GM21526 (cell line): ENCODE data around the gene LIMA1.
"Not testable (repeated sequence)": the region's sequence is repeated elsewhere in the genome, so short reads cannot be mapped to it uniquely, and the experiment has no call there.

Experiments used
- ATAC-seq: cut with Tn5 transposase; IDR thresholded peaks from one replicate; pipeline ENCODE4 v1.9.1; 2021; ENCODE audit warnings: moderate library complexity; ENCODE audit not compliant: unreplicated experiment, low FRiP score

Gene LIMA1

DNA sequence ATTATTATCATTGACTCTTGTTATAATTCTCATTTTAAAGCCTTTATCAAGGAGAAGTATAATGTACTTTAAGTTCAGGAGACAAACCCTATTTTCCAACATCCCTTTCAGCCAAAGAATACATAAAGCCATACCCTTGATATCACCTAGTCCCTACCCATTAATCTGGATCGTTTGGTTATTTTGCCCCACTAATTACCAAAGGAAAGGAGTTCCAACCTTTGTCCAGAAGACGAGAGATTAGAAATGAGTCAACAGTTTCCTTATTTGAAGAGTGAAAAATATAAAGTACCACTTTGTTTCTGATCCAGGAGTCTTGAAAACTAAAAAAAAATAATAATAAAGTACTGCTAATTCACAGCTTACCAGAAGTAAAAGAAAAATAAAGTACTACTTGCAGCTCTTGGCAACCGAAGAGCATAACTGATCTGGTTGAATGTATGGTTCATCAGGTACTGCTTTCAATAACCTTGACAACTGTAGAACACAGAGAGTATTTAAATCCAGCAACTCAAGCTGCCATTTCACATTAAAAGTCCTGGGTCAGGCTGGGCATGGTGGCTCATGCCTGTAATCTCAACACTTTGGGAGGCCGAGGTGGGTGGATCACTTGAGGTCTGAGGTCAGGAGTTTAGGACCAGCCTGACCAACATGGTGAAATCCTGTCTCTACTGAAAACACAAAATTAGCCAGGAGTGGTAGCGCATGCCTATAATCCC is 33.7 kb downstream of the LIMA1 start:
- no peak for ATAC-seq

GRCh38 chr12:50248883-50249282 is 34.4 kb downstream of the LIMA1 start:
- no peak for ATAC-seq

DNA sequence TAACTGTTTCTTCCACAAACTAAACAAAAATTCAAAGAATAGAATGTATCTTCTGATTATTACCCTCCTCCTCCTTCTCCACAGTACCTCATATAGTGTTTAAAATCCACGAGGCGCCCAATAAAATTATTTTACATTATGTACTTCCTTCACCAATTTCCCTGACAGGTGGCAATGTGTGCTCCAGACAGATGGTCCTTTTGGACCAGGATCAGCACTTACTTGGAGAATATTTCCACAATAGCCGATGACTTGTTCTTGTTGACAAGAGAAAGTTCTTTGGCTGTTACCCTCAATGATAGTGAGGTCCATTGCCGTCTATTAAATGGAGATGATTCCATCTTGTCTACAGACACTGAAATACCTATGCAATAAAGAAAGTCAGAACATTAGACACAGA is 34.9 kb downstream of the LIMA1 start:
- ATAC-seq = no peak

DNA sequence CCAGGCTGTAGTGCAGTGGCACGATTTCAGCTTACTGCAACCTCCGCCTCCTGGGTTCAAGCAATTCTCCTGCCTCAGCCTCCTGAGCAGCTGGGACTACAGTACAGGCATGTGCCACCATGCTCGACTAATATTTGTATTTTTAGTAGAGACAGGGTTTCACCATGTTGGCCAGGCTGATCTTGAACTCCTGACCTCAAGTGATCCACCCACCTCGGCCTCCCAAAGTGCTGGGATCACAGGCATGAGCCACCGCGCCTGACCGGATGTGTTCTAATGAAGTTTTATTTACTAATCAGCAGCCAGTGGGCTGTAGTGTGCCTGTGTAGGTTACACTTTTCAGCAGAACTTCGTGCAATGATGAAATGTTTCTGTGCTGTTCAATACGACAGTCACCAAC is 35.7 kb downstream of the LIMA1 start:
- ATAC-seq = not testable (repeated sequence)

DNA sequence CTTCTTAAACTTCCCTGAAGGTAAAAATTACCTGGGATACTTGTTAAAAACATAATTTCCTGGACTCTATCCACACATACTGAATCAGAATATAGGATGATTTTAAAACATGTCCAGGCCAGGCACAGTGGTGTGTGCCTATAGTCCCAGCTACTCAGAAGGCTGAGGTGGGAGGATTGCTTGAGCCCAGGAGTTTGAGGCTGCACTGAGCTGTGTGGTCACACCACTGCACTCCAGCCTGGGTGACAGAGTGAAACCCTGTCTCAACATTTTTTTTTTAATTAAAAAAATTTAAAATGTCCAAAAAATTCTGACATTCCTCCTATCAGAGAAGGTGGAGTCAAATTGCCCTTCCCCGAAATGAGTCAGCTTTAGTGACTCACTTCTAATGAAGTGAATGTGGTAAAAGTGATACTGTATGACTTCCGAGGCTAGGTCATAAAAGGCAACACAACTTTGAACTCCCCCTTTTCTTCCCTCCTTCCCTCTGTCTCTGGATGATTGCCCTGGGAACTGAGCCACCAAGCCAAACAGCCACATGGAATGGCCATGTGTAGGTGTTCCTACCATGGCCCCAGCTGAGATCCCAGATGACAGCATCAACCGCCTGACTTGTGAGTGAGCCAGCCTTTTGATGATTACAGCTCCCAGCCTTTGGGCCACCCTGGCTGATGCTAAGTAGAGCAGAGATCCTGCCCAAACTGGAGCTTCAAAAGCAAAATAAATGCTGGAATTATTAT is 36.3 kb downstream of the LIMA1 start:
- no peak for ATAC-seq

GRCh38 chr12:50246197-50246865 is 37.0 kb downstream of the LIMA1 start:
- ATAC-seq = no peak

- no peak for ATAC-seq
These were observed 39.8 kb downstream of the LIMA1 start for GRCh38 chr12:50243507-50243906.

GRCh38 chr12:50242751-50243191 is 40.5 kb downstream of the LIMA1 start:
- no peak for ATAC-seq

GRCh38 chr12:50241178-50241577 is 42.1 kb downstream of the LIMA1 start:
- ATAC-seq = no peak

GRCh38 chr12:50240792-50241114 is 42.6 kb downstream of the LIMA1 start:
- ATAC-seq = no peak

GRCh38 chr12:50240096-50240791 is 43.1 kb downstream of the LIMA1 start:
- no peak for ATAC-seq

GRCh38 chr12:50239355-50239891 is 43.9 kb downstream of the LIMA1 start:
- ATAC-seq = no peak

GRCh38 chr12:50234347-50234746 is 49.0 kb downstream of the LIMA1 start:
- ATAC-seq = no peak

DNA sequence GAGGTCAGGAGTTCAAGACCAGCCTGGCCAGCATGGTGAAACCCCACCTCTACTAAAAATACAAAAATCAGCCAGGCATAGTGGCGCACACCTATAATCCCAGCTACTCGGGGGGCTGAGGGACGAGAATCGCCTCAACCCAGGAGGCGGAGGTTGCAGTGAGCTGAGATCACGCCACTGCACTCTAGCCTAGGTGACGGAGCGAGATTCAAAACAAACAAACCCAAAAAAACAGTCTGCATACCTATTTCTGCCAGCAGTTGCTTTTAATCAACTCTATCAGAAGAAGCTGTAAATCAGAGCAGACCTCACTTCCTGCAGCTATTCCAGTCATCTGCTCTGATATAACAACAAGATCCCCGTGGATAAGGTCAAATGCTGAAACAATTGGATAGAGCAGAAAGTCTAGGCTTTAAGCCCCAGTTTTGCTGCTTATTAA is 50.5 kb downstream of the LIMA1 start:
- ATAC-seq = no peak

- no peak for ATAC-seq
These were observed 51.1 kb downstream of the LIMA1 start for GRCh38 chr12:50232206-50232605.

GRCh38 chr12:50231346-50231745 is 52.0 kb downstream of the LIMA1 start:
- ATAC-seq = no peak

GRCh38 chr12:50230217-50230616 is 53.1 kb downstream of the LIMA1 start:
- ATAC-seq = no peak

- ATAC-seq = no peak
These were observed 59.2 kb downstream of the LIMA1 start for GRCh38 chr12:50224026-50224692.

DNA sequence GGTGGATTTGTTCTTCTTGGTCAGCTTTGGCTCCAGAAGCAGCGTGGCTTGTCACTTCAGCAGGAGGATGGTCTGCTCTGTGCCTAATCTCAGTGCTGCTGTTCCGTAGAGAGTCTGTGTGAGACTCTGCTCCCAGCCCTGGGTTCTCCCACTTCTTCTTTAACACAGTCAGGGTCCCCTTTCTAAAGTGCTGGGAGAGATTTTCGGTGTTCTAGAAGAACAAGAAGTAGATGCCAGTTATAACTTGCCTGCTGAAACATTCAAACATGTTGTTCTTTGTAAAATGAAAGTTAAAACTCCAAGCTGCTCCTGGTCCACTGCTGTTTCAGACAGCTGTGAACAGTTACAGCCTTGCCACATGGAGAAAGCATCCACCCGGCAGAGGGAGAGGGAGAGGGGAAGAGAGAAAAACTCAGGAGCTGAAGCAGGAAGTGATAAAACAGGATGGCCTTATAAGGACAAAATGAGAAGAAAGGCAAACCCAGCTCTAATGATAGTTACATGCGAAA is 61.0 kb downstream of the LIMA1 start:
- no peak for ATAC-seq
